Skeletal muscle cell (primary cell): Measurements from ENCODE around the gene CLPSL1.
"Not testable (repeated sequence)": the region's sequence is repeated elsewhere in the genome, so short reads cannot be mapped to it uniquely, and the experiment has no call there.

ENCODE experiments used
- DNase-seq: peaks from one replicate; pipeline ENCODE4 v3.0.0-alpha.2; 2010; ENCODE audit warnings: low read depth
- H3K4me3 ChIP-seq: 2 replicates; pipeline ENCODE4 v1.5.1; 2011; ENCODE audit warnings: low read depth, mild to moderate bottlenecking, control low read depth, low read length, moderate library complexity

Gene CLPSL1

GRCh38 chr6:35780719-35781118, at the start of gene CLPSL1:
Gene CLPSL1, plus strand, starts transcription at chr6:35781019. Its CDS starts 92 bp downstream, at chr6:35781111.
- no peak for DNase-seq
- no peak within 1 kb of the TSS for H3K4me3 ChIP-seq

- peak overlapping the region; percentile 51 for H3K4me3 ChIP-seq
- DNase-seq: peak; percentile 83
Observed at GRCh38 chr6:35731414-35731735, 49.4 kb upstream of the CLPSL1 start.

- peak overlapping the region; percentile 51 for H3K4me3 ChIP-seq
- peak; percentile 98 for DNase-seq
Observed at GRCh38 chr6:35731736-35732532, 48.9 kb upstream of the CLPSL1 start.

GRCh38 chr6:35733633-35734032, 47.2 kb upstream of the CLPSL1 start:
- H3K4me3 ChIP-seq: no peak overlapping the region
- DNase-seq: no peak

GRCh38 chr6:35734319-35734718, 46.5 kb upstream of the CLPSL1 start:
- H3K4me3 ChIP-seq, DNase-seq: not testable (repeated sequence)

- H3K4me3 ChIP-seq: no peak overlapping the region
- DNase-seq: no peak
Observed at GRCh38 chr6:35735452-35735851, 45.4 kb upstream of the CLPSL1 start.

GRCh38 chr6:35736253-35736894, 44.4 kb upstream of the CLPSL1 start:
- no peak overlapping the region for H3K4me3 ChIP-seq
- DNase-seq: no peak

- no peak within 1 kb of the TSS for H3K4me3 ChIP-seq
- DNase-seq: no peak
Observed at GRCh38 chr6:35736982-35737412, 43.8 kb upstream of the CLPSL1 start, which contains the start of gene ARMC12. Gene ARMC12, plus strand, starts transcription at chr6:35737032. Its CDS starts 77 bp downstream, at chr6:35737109.

GRCh38 chr6:35737413-35738211, 43.2 kb upstream of the CLPSL1 start:
- DNase-seq: peak; percentile 59
- H3K4me3 ChIP-seq: no peak overlapping the region

- no peak overlapping the region for H3K4me3 ChIP-seq
- DNase-seq: no peak
Observed at GRCh38 chr6:35739645-35740524, 40.9 kb upstream of the CLPSL1 start.

GRCh38 chr6:35742842-35743241, 38.0 kb upstream of the CLPSL1 start:
- no peak overlapping the region for H3K4me3 ChIP-seq
- no peak for DNase-seq

- no peak for DNase-seq
- no peak overlapping the region for H3K4me3 ChIP-seq
Observed at GRCh38 chr6:35745509-35745908, 35.3 kb upstream of the CLPSL1 start.

GRCh38 chr6:35746516-35746915, 34.3 kb upstream of the CLPSL1 start:
- no peak overlapping the region for H3K4me3 ChIP-seq
- DNase-seq: no peak

- DNase-seq: no peak
- no peak overlapping the region for H3K4me3 ChIP-seq
Observed at GRCh38 chr6:35747877-35748276, 32.9 kb upstream of the CLPSL1 start.

- no peak for DNase-seq
- no peak overlapping the region for H3K4me3 ChIP-seq
Observed at GRCh38 chr6:35750557-35750956, 30.3 kb upstream of the CLPSL1 start.

- H3K4me3 ChIP-seq: no peak overlapping the region
- DNase-seq: no peak
Observed at GRCh38 chr6:35751594-35751993, 29.2 kb upstream of the CLPSL1 start.

- H3K4me3 ChIP-seq: no peak overlapping the region
- DNase-seq: no peak
Observed at GRCh38 chr6:35752330-35752729, 28.5 kb upstream of the CLPSL1 start.

GRCh38 chr6:35754452-35755277, 26.2 kb upstream of the CLPSL1 start:
- no peak for DNase-seq
- no peak overlapping the region for H3K4me3 ChIP-seq
